DMS153 treated with DMSO at 0.1 percent for 48 hours (cell line): ENCODE measurements around the gene SAPCD2.
"Not testable (repeated sequence)": the region's sequence is repeated elsewhere in the genome, so short reads cannot be mapped to it uniquely, and the experiment has no call there.

ENCODE experiments used
- DNase-seq: peaks from one replicate; lab custom pipeline; 2025; ENCODE audit not compliant: unreplicated experiment; lab: John Stamatoyannopoulos, UW

The SAPCD2 gene

GRCh38 chr9:137065336-137065967 lies 4.9 kb downstream of the SAPCD2 start:
- no peak for DNase-seq

- no peak for DNase-seq
Observed at GRCh38 chr9:137064880-137065164, 5.5 kb downstream of the SAPCD2 start.

GRCh38 chr9:137064027-137064879 lies 6.1 kb downstream of the SAPCD2 start:
- no peak for DNase-seq

GRCh38 chr9:137063311-137064026 lies 6.9 kb downstream of the SAPCD2 start:
- DNase-seq = no peak

GRCh38 chr9:137062798-137063197 lies 7.6 kb downstream of the SAPCD2 start:
- not testable (repeated sequence) for DNase-seq

GRCh38 chr9:137062384-137062783 lies 8.0 kb downstream of the SAPCD2 start:
- no peak for DNase-seq

- no peak for DNase-seq
Observed at GRCh38 chr9:137058521-137059234, 11.7 kb downstream of the SAPCD2 start.

- DNase-seq = peak; percentile 31
Observed at GRCh38 chr9:137057545-137057944, 12.8 kb downstream of the SAPCD2 start.

- DNase-seq = no peak
Observed at GRCh38 chr9:137056739-137057415, 13.5 kb downstream of the SAPCD2 start.

- DNase-seq = peak; percentile 53
Observed at GRCh38 chr9:137055385-137056364, 14.7 kb downstream of the SAPCD2 start.

GRCh38 chr9:137054932-137055384 lies 15.4 kb downstream of the SAPCD2 start:
- no peak for DNase-seq

- DNase-seq = peak; percentile 44
Observed at GRCh38 chr9:137053944-137054931, 16.1 kb downstream of the SAPCD2 start, which contains the start of gene ENTPD2. TSS of gene ENTPD2 (minus strand) at chr9:137054061. CDS start at chr9:137053997, 64 bp downstream.

- DNase-seq = no peak
Observed at GRCh38 chr9:137052998-137053943, 17.1 kb downstream of the SAPCD2 start.

GRCh38 chr9:137052293-137052692 lies 18.1 kb downstream of the SAPCD2 start:
- DNase-seq = no peak

GRCh38 chr9:137051145-137051724 lies 19.1 kb downstream of the SAPCD2 start:
- no peak for DNase-seq

GRCh38 chr9:137050570-137050969 lies 19.8 kb downstream of the SAPCD2 start:
- DNase-seq = no peak
